ENCODE measurements around the gene CABLES2.
"Not testable (repeated sequence)": the region's sequence is repeated elsewhere in the genome, so short reads cannot be mapped to it uniquely, and the experiment has no call there.

The CABLES2 gene

GRCh38 chr20:62388839-62389600, 18.1 kb downstream of the CABLES2 start:
- no peak for DNase-seq

- DNase-seq = no peak
These were observed 19.0 kb downstream of the CABLES2 start for GRCh38 chr20:62387933-62388635.

- no peak for DNase-seq
These were observed 19.7 kb downstream of the CABLES2 start for GRCh38 chr20:62387219-62387913.

- DNase-seq = peak; percentile 93 to 97 (median 96)
These were observed 20.5 kb downstream of the CABLES2 start, which contains the start of gene RPS21 for GRCh38 chr20:62386383-62387218. Gene RPS21, plus strand, starts transcription at chr20:62387103. Its CDS starts 236 bp downstream, at chr20:62387339.

- DNase-seq = peak; percentile 72 to 82 (median 74)
These were observed 24.5 kb downstream of the CABLES2 start for GRCh38 chr20:62382306-62383198.

GRCh38 chr20:62381842-62382241, 25.2 kb downstream of the CABLES2 start:
- DNase-seq = no peak

- peak in 3 of 4 experiments; percentile 17 to 46 (median 19) for DNase-seq
These were observed 25.8 kb downstream of the CABLES2 start for GRCh38 chr20:62381202-62381797.

GRCh38 chr20:62378215-62378614, 28.9 kb downstream of the CABLES2 start:
- DNase-seq = no peak

- no peak for DNase-seq
These were observed 29.4 kb downstream of the CABLES2 start for GRCh38 chr20:62377615-62378178.

GRCh38 chr20:62377064-62377461, 30.0 kb downstream of the CABLES2 start:
- no peak for DNase-seq

- no peak for DNase-seq
These were observed 30.7 kb downstream of the CABLES2 start for GRCh38 chr20:62376112-62377063.

- DNase-seq = peak in 1 of 4 experiments; percentile 10
These were observed 32.5 kb downstream of the CABLES2 start for GRCh38 chr20:62374331-62375152.

- not testable (repeated sequence) for DNase-seq
These were observed 33.4 kb downstream of the CABLES2 start for GRCh38 chr20:62373631-62374179.

GRCh38 chr20:62372042-62372993, 34.8 kb downstream of the CABLES2 start:
- DNase-seq = no peak

- no peak for DNase-seq
These were observed 35.5 kb downstream of the CABLES2 start for GRCh38 chr20:62371588-62372041.

- no peak for DNase-seq
These were observed 36.1 kb downstream of the CABLES2 start for GRCh38 chr20:62370807-62371587.

Data from suppressor macrophage (primary cell).